CD4-positive, alpha-beta T cell treated with Interleukin-6 at 100 ng/mL for 8 hours (primary cell): Measurements from ENCODE around the gene RNU1-1.
"Not testable (repeated sequence)": the region's sequence is repeated elsewhere in the genome, so short reads cannot be mapped to it uniquely, and the experiment has no call there.

ENCODE experiments used
- DNase-seq: peaks from one replicate; pipeline ENCODE4 v3.0.0-alpha.2; 2020; ENCODE audit warnings: mixed read lengths, low spot score

The RNU1-1 gene

DNA sequence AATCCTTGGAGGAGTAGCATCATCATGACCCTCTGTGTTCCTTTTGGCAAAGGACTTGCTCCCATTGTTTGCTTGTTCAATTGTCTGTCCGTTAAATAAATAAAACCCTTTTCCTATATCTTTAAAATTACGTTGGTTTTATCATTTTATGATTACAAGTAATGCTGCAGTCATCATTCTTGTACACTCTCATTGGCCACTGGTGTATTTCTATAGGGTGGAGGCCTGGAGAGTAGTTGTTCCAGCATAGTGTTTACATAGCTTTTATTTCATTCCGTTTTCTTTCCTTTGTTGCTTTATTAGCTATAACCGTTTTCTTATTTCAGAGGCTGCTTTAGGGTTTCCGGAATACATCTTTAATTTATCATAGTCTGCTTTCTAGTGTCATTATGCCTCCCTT lies 7.6 kb upstream of the RNU1-1 start:
- not testable (repeated sequence) for DNase-seq

DNA sequence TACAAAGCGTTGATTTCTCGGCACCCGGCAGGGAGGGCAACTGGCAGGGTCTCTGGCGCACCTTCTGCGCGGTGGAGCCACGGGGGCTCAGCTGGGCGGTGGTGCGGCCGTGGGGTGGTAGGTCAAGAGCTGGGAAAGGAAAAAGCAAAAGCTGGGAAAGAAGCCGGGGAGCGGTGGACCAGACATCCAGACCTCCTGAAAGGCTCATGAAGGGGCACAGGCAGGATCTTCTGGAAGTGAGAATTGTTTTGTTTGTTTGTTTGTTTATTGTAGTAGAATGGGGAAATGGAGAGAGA lies 7.2 kb upstream of the RNU1-1 start:
- DNase-seq: no peak

DNA sequence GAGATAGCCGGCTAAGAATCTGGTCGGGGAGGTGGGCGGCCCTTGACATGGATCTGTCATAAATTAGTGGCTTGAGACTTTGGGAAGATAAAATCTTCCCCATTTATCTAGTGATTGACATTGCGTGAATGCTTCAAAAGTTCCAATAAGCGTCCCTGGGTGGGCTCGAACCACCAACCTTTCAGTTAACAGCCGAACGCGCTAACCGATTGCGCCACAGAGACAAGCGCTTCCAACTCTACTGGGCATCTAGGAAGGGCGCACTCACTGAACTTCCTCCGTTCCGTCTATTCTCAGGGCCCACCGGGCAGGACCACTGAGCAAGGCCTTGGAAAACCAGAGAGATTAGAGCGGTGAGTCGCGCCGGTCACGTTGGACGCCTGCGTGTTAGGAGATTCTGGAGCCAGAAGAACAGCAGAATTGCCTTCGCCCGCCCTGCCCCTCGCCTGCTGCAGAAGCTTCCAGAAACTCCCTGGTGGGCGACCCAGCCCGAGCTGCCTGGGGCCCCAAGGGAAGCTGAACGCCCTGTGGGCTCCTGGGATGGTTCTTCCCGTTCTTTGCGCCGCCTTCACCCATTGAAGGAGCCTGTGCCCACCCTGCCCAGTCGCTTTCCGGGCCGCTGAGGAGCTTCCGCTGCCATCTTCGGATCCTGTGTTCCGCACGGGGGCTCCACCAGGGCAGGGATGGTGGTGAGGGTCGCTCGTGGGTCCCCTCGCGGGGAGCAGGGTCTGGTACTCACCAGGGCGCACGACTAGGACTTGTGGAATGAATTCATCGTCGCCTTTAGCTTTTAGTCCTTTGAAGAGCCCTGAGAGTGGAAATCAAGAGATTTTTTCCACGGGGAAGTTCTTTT lies 6.6 kb upstream of the RNU1-1 start:
- DNase-seq: not testable (repeated sequence)

DNA sequence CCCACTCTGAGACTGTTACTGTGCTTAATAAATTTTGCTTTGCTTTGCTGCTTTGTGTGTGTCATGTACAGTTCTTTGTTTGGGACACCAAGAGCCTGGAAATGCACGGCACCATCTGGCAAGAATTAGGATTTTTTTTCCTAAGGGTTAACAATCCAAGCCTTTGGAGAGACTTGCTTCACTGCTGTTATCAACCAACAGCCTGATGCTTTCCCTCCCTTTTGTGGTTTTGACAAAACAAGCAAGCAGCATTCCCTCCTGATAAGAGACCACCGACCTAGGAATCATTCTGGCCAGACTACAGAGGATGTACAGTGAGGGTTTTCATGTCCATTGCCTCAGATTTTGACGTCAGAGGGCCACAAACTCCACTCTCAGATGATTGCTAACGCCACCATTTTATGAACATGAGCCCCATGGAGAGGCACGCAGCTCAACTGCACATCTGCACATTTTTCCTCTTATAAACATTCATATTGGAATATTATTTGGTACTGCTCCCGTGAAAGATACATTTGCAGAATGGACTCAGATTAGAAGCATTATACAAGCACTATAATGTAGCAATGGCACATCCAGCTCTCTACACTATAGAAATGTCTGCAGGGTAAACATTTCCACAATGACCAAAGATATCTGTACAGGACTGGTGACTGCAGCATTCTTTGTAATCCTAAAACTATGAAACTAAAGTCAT lies 5.3 kb upstream of the RNU1-1 start:
- DNase-seq: not testable (repeated sequence)

DNA sequence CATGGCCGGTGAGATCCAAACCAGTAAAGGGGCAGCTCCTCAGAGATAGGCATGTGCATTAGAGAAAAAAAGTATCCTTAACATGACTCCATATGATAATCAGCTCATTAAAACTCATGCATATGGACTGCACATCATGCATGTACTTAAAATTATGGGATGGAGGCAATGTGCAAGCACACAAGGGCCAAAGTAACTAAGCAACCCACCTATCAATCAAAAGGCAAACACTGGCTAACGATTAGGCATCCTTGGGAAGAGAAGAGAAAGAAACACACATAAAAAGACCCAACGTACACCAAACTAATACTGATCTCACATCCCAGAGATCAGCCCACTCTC lies 4.8 kb upstream of the RNU1-1 start:
- not testable (repeated sequence) for DNase-seq

DNA sequence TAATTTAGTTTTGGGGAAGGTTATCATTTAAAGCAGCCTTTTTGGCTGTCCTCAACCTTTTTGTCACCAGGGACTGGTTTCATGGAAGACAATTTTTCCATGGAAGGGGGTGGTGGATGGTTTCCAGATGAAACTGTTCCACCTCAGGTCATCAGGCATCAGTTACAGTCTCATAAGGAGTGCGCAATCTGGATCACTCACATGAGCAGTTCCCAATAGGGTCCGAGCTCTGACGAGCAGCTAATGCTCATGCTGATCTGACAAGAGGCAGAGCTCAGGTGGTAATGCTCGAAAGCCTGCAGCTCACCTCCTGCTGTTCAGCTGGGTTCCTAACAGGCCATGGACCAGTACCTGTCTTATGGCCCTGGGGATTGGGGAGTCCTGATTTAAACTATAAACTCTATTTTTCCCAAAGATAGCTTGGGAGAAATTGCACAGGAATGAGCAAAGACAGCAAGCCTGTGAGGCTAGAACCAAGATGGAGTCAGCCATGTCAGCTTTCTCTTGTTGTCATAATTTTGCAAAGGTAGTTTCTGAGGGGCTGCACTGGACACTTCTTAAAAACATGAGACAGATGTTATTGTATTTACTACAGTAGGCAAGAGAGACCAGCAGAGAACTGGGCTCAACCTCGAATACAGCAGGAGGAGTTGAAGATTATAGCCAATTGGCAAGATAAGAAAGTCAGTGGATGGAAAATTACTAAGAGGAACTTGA lies 2.8 kb upstream of the RNU1-1 start:
- not testable (repeated sequence) for DNase-seq

DNA sequence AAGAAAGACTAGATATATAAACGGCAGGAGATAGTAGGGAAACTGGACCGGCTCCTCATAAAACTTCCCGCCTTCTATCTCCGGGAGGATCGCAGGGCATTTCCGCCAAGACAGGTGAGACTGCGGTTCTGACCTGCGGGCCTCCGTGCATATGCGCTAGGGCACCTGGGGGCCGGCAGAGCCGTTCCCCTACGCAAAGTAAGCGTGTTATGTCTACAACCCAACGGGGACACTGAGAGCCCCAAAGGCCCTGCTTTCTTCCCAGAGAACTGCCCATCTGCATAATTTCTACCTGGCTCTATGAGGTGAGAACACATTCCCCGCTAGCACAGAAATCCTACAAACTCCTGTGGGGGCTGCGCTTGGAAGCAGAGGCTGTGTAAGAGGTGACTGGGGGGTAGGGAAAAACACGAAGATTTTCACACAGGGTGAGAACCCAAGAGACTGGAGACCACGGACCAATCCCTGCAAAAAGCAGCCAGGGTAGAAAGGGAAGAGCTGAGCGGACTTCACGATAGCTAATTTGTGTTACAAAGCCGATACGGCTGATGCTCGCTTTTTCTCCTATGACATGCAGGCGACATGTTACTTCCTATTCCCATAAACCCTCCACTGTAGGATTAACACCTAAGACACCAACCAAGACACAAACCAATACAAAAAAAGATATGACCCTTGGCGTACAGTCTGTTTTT lies 526 bp downstream of the RNU1-1 start:
- peak; percentile 50 for DNase-seq

DNA sequence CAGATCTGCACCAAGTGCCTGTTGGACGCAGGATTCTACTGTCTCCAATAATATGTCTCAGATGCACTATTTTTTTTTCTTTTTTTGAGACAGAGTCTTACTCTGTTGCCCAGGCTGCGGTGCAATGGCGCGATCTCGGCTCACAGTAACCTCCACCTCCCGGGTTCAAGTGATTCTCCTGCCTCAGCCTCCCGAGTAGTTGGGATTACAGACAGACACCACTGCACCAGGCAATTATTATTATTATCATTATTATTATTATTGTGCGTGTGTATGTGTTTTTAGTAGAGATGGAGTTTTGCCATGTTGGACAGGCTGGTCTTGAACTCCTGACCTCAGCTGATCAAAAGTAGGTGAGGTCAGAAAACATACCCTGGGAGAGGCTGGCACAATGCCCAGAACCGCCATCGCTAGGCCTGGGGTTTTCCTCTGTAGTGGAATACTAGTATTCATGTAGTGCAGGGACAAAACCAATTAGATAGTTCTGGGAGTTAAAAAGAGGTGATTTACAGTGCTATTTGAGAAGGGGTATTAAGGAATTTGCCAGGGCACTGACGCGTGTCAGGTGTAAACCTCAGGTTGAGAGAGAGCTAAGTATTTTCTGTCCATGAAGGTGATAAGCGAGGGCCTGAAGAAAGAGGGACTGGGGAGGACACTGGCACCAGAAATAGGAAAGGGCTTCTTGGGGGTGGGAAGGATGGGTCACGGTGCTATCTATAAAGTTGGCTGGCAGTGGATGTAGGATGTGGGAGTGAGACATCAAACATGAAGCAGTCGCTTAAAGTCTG lies 1.3 kb downstream of the RNU1-1 start:
- not testable (repeated sequence) for DNase-seq

DNA sequence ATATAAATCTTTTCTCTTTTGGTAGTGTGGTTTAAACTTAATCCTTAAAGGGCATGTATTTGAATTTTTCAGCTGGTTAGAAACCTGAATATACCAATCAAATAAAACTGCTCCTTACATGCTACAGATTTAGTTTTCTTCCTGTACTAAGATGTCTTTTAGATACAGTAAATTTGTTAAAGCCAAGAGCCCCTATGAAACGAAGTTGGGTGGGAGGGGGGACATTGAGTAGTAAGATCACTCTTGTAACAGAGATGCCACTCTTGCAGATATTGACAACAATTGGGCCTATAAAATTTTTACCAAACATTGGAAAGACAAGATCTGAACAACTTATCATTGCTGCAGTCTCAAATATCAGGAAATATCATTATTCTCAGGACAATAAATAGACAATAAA lies 2.2 kb downstream of the RNU1-1 start:
- DNase-seq: not testable (repeated sequence)

DNA sequence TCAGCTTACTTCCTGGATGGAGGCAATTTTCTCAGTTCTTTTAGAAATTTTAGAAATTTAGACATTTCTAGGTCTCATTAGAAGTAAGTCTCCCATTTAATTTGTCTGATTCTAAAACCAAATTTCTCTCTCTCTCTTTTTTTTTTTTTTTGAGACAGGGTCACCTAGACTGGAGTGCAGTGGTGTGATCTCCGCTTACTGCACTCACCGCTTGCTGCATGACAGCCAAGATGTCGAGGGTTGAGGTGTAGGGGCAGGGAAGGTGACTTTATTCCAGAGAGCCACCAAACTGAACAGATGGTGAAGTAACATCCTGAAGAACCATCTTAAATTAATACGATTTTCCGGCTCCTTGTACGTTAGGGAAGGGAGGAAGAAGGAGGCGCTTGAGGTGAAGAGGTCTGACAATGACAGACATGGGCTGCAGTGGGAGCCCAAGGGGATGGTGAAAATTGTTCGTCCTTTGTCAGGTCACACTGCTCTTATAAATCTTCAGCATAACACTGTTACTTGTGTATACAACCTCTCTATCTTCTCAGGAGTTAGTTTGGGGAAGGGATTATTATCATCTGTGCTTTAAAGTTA lies 5.1 kb downstream of the RNU1-1 start:
- peak; percentile 21 for DNase-seq

DNA sequence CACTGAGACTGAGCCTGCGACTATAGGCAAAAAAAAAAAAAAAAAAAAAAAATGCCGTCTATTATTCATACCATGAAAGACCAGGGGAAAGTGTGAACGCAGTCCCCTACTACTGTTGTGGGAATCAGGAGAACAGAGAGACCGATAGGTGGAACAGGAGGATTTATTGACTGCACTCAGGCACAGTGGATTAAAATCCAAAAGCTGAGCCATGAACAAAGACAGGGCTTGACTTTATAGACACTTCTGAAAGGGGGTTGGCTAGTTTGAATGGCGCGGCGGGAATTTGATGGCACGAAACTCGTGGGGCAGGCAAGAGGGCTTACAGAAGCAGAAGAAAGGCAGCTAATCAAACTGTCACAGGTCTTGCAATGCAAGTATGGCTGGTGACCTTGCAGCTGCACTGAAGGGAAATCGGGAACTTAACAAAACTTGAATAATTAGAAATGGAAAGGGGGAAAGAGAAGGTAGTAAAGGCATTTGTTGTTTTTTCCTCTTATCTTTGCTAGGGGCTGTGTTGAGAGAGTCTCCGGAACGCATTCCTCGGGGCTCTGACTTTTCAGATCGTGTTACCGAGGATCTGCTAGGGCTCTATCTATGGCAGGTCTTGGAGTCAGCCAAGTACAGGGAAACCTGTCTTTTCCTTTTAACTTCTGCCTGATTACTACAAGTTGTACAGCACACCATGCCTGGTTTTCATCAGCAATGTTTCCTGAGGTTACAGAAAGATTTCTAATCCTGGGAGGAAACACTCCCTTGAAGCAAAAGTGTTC lies 7.5 kb downstream of the RNU1-1 start:
- DNase-seq: not testable (repeated sequence)

DNA sequence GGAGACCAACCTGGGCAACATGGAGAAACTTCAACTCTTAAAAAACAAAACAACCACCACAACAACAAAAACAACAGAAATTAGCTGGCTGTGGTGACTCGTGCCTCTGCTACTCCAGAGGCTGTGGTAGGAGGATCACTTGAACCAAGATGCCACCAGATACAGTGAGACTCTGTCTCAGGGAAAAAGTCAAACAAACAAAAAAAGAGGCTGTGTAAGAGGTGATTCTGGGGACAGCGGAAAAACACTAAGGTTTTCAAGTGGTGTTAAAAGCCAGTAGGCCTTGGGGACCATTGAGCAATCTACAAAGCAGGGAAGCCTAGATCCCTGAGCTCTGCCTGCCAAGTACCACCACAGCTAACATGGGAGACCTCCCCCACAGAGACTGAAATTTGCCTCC lies 8.2 kb downstream of the RNU1-1 start:
- DNase-seq: not testable (repeated sequence)

DNA sequence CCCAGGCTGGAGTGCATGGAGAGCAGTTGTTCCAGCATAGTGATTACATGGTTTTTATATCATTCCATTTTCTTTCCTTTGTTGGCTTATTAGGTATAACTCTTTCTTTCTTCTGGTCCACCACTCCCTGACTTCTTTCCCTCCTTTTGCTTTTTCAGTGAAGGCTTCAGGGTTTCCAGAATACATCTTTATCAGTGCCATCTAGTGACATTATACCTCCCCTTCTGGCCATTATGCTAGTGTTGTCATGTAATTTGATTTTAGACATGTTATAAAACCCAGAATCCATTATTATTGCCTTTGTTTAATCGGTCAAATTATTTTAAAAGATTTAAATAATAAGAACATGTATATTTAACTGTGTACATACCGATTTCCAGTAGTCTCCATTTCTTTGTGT lies 10.6 kb downstream of the RNU1-1 start:
- no peak for DNase-seq

DNA sequence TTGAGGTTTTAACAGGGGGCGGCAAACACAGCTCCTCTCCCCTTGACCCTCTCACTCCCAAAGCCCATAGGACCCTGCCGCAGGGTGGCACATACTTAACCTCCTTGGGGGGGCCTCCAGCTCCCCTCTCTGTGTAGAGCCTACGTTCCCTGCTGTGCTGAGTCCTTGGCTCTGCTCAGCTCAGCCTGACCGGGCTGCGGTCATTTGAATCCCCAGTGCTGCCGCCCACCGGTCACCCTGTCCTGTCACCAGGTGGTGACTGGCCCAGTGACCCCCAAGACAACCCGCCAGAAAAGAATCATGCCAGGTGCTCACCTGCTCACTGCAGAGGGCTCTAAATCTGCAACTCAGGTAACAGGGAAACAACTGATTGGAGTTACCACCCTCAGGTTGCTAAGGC lies 12.6 kb downstream of the RNU1-1 start:
- DNase-seq: not testable (repeated sequence)

DNA sequence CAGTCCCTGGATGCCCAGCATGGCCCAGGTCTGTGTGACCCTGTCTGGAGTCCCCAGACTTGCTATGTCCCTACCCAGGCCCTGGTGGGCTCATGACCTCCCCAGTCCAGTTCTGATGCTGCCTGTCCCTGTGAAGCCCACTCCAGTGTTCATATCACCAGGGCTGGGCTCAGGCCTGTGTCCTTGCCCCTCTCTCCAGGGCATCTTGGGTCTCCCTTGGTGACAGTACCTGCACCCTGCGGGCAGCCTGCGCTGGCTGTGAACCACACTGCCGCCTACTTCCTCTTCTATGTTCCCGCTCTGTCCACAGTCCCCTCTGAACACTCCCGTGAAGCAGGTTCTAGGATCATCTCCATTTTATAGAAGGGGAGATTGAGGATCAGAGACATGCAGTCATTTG lies 13.1 kb downstream of the RNU1-1 start:
- not testable (repeated sequence) for DNase-seq

DNA sequence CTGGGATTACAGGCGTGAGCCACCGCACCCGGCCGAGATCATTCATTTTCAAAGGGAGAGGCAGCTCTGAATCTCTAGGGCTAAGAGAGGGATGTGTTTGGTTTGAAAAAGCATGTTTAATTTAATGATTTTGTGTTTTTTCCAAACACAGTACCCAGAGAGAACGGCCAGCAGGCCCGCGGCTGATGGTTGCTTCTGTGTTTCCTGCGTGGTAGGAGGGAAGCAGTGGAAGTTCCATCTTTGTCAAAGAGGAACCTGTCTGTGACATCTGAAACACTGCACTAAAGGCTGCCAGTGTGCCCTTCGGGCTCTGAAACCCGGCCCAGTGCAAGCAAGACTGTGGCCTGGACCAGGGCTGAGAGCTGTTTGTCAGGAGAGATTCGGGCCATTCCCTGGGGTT lies 13.6 kb downstream of the RNU1-1 start:
- DNase-seq: not testable (repeated sequence)

DNA sequence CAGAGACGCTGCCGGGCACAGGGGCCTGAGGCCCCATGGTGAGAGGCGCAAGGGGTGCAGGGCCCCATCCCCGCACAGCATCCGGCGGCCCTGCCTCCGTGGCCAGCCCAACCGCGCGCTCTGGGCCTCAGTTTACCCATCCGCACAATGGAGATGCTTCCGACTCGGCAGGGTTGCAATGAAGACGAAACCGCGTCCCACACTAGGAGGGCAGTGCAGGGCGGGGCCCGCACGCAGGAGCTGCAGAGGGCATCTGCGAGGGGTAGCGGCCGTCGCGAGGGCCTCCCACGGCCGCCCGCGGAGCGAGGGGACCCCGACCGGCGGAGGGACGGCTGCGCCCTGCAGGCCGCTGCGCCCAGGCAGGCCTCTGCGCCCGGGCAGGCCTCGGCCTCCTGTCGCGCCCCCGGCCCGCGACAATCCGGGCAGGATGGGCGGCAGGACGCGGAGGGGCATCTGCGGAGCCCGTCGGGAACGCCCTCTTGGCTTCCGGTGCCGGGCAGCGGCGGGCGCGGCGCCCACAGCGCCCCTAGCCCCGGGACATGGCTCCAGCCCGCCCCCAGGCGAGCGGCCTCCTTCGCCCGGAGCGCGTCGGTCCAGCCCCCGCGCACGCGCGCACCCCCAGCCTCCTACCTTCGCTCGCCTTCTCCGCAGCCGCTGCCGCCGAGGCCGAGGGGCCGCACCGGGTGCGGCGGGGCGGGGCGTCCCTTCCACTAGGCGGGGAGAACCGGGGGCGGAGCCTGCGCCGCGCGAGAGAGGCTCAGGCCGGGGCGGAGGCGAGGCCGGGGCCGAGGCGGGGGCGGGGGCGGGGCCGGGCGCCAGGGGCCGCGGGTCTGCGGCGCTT lies 15.3 kb downstream of the RNU1-1 start:
- DNase-seq: peak; percentile 83

DNA sequence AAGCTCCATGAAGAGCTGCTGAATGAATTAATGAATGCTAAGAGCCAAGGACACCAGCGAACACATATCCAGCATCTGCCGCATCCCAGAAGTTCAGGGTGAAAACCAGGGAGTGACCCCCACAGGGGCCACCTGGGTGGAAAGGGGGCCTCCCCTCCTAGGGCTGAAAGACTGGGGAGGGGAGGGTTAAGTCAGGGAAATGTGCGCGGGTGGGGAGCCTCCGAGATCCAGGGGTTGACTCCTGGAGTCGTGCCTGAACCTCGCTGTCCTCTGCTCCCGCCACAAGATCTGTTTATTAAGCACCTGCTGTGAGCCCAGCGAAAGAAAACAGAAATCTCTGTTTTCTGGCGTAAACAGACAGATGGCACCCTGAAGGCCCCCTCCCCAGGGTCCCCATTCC lies 16.0 kb downstream of the RNU1-1 start:
- DNase-seq: not testable (repeated sequence)

DNA sequence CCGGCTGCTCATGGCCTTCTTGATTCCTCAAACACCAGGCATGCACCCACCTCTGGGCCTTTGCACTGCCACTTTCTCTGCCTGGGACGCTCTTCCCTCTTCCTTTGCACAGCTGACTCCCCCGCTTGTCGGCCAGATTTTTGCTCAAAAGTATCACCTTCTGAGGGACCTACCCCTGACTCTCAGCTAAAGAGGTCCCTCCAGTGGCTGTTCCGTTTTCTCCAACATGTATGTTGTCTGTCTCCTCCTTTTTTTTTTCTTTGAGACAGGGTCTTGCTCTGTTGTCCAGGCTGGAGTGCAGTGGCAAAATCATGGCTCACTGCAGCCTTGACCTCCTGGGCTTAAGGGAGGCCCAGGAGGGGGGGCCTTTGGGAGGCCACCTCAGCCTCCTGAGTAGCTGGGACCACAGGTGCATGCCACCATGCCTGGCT lies 16.6 kb downstream of the RNU1-1 start:
- DNase-seq: not testable (repeated sequence)
